Kidney (tissue), 14 donors: ENCODE data around the gene ZNF646. TPM values are rescaled to one million over a fixed set of nuclear protein-coding genes. Genes with fewer than 3 reads are reported as not detected.

Experiments used
- DNase-seq, 5 donors: peaks; one replicate each; pipeline ENCODE4 v3.0.0-alpha.2; 2013 to 2020
- FAIRE-seq: peaks from 2 replicates; lab custom pipeline; 2012; peaks lifted over from hg19 to GRCh38; lab: Jason Lieb, UNC
- H3K27ac ChIP-seq, 2 donors: one replicate each; pipeline ENCODE4 v1.7.0; 2013; ENCODE audit warnings: low read depth in 2 of 2, low read length in 2 of 2, inconsistent platforms in 1 of 2
- H3K27me3 ChIP-seq: one replicate; pipeline ENCODE4 v1.7.1; 2013; ENCODE audit warnings: low read length, inconsistent platforms; ENCODE audit not compliant: control insufficient read depth, insufficient read depth
- H3K36me3 ChIP-seq, 3 donors: one replicate each; pipeline versions ENCODE4 v1.7.0 to v1.7.1; 2013; ENCODE audit warnings: low read length in 3 of 3, control low read depth in 1 of 3, inconsistent platforms in 1 of 3; ENCODE audit not compliant: insufficient read depth in 3 of 3, control insufficient read depth in 2 of 3
- H3K4me1 ChIP-seq, 3 donors: one replicate each; pipeline versions ENCODE4 v1.7.0 to v1.7.1; 2013; ENCODE audit warnings: low read length in 3 of 3, inconsistent platforms in 1 of 3, low read depth in 1 of 3; ENCODE audit not compliant: control insufficient read depth in 2 of 3, insufficient read depth in 2 of 3
- H3K4me3 ChIP-seq, 3 donors: one replicate each; pipeline versions ENCODE4 v1.7.0 to v1.8.1; 2013; ENCODE audit warnings: low read length in 3 of 3, control low read depth in 1 of 3, inconsistent platforms in 1 of 3
- H3K9ac ChIP-seq, 3 donors: one replicate each; pipeline versions ENCODE4 v1.7.0 to v1.7.1; 2013; ENCODE audit warnings: low read length in 3 of 3, control low read depth in 1 of 3, inconsistent platforms in 1 of 3
- H3K9me3 ChIP-seq, 3 donors: one replicate each; pipeline versions ENCODE4 v1.7.0 to v1.7.1; 2013; ENCODE audit warnings: low read length in 3 of 3, control low read depth in 1 of 3, inconsistent platforms in 1 of 3; ENCODE audit not compliant: control insufficient read depth in 2 of 3, insufficient read depth in 1 of 3
- intact Hi-C: fragments of 100-400 bp; cut with DNase I; formaldehyde crosslinking; loops from one replicate; pipeline ENCODE4 v1.11.1; 2022
- polyA plus RNA-seq: library from polyadenylated mRNA; stranded (reverse); fragments of 350-450 nt; fragmentation: Illumina TruSeq; extraction: RNeasy Lipid Tissue Mini Kit (QIAGEN cat#74804); gene quantifications from one replicate; pipeline ENCODE4 v1.2.3, GENCODE V29; 2014; ENCODE audit warnings: low read depth, low replicate concordance; ENCODE audit not compliant: insufficient read depth
- total RNA-seq: library from RNA; stranded (reverse); fragmentation: NEBNext Ultra II Directional; extraction: Animal tissue kit (Norgen Biotek cat#: 25700); gene quantifications from one replicate; pipeline ENCODE4 v1.2.1, GENCODE V29; 2021
- TF ChIP-seq, protein P1 (sequence below): IDR thresholded peaks from 3 replicates; pipeline ENCODE4 v1.5.1; 2012; ENCODE audit warnings: mild to moderate bottlenecking, moderate library complexity, borderline replicate concordance; ENCODE audit not compliant: insufficient read depth; ENCODE audit errors: extremely low read depth
- donor health status: control.
- donor health status: control.
- donor health status: control.
- donor health status: control.
- donor health status: control.
- donor health status: DM: yes; HTN: yes; CAD: no.
- donor health status: Normal renal cell carcinoma (clear cell type).

Gene ZNF646
- total and polyA plus RNA-seq, 2 donors from 2014 or later: 2.9 to 20.5 TPM

DNA sequence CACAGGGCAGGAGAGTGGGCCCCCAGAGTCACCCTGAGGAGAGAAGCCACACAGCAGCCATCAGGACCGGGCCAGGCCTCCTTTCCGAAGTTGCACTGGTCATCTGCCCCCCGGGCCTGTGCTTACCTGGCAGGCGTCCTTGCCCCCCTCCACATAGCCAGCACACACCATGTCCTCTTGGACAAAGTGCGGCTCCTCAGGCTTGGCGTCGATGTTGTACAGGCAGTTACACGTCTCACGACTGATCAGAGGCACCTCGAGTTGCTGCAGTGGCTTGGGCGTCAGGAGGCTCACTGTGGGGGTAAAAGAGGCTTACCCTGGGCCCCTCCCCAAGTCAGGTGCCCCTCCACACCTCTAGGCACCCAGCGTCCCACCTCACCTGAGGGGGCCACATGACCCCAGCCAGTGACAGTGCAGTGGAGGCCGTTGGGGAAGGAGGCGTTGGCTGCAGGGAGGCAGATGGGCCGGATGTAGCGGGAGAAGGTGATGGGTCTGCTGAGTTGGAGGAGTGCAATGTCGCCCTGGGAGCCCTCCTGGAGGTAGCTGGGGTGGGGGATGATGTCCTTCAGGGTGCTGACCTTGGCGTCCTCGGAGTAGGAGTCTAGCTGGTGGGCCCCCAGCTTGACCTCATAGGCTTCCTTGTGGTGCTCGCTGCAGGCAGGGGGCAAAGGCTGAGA is 58.2 kb downstream of the ZNF646 start:
- peaks cover 0 to 46% (median 21%) of the 10 kb centered on the region in 3 donors for H3K4me1 ChIP-seq
- H3K9ac ChIP-seq: no peak overlapping the region
- H3K27me3 ChIP-seq: no peaks in the 10 kb centered on the region
- no peak for FAIRE-seq
- no peak overlapping the region for H3K4me3 ChIP-seq
- TF ChIP-seq, protein P1, sequence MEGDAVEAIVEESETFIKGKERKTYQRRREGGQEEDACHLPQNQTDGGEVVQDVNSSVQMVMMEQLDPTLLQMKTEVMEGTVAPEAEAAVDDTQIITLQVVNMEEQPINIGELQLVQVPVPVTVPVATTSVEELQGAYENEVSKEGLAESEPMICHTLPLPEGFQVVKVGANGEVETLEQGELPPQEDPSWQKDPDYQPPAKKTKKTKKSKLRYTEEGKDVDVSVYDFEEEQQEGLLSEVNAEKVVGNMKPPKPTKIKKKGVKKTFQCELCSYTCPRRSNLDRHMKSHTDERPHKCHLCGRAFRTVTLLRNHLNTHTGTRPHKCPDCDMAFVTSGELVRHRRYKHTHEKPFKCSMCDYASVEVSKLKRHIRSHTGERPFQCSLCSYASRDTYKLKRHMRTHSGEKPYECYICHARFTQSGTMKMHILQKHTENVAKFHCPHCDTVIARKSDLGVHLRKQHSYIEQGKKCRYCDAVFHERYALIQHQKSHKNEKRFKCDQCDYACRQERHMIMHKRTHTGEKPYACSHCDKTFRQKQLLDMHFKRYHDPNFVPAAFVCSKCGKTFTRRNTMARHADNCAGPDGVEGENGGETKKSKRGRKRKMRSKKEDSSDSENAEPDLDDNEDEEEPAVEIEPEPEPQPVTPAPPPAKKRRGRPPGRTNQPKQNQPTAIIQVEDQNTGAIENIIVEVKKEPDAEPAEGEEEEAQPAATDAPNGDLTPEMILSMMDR: no peak
- no peaks in the 10 kb centered on the region for H3K9me3 ChIP-seq
- peaks cover 3 to 29% (median 8%) of the 10 kb centered on the region in 3 donors for H3K36me3 ChIP-seq
- peak overlapping the region; percentile 37 to 63 for H3K27ac ChIP-seq
- intact Hi-C loops: no loop called here
- DNase-seq: peak in 1 of 5 donors; percentile 45

- FAIRE-seq (no peak), DNase-seq (peak in 1 of 5 donors; percentile 50)
- Histone ChIP-seq H3K9ac (no peak overlapping the region), H3K36me3 (peaks cover 3 to 24% (median 5%) of the 10 kb centered on the region in 3 donors), H3K27ac (peak overlapping the region in 1 of 2 donors; percentile 63), H3K4me1 (peaks cover 0 to 42% (median 21%) of the 10 kb centered on the region in 3 donors), H3K9me3 (no peaks in the 10 kb centered on the region), H3K4me3 (peak overlapping the region in 1 of 3 donors; percentile 87), H3K27me3 (no peaks in the 10 kb centered on the region)
- TF ChIP-seq, protein P1: no peak
- intact Hi-C loops: no loop called here
Observed at GRCh38 chr16:31133046-31133501, 58.9 kb downstream of the ZNF646 start.

Other genes with a start within 250 kb of the ZNF646 start
- 40.0 TPM for gene BCL7C, start 180.3 kb upstream of the ZNF646 start, total RNA-seq
- 77.9 TPM for gene BCL7C, start 180.3 kb upstream of the ZNF646 start, polyA plus RNA-seq
- 7.3 TPM for gene CTF1, start 177.8 kb upstream of the ZNF646 start, total RNA-seq
- 13.0 TPM for gene CTF1, start 177.8 kb upstream of the ZNF646 start, polyA plus RNA-seq
- 18.9 TPM for gene FBXL19, start 150.8 kb upstream of the ZNF646 start, total RNA-seq
- gene FBXL19, start 150.8 kb upstream of the ZNF646 start, polyA plus RNA-seq: 7.4 TPM
- 23.1 TPM for gene ORAI3, start 125.4 kb upstream of the ZNF646 start, total RNA-seq
- 32.3 TPM for gene ORAI3, start 125.4 kb upstream of the ZNF646 start, polyA plus RNA-seq
- gene SETD1A, start 116.7 kb upstream of the ZNF646 start, total RNA-seq: 18.8 TPM
- gene SETD1A, start 116.7 kb upstream of the ZNF646 start, polyA plus RNA-seq: 4.8 TPM
- gene HSD3B7, start 89.2 kb upstream of the ZNF646 start, total RNA-seq: 40.5 TPM
- gene HSD3B7, start 89.2 kb upstream of the ZNF646 start, polyA plus RNA-seq: 24.4 TPM
- 1.7 TPM for gene STX1B, start 63.8 kb upstream of the ZNF646 start, total RNA-seq
- gene STX1B, start 63.8 kb upstream of the ZNF646 start, polyA plus RNA-seq: 0.22 TPM
- 60.6 TPM for gene STX4, start 40.9 kb upstream of the ZNF646 start, total RNA-seq
- gene STX4, start 40.9 kb upstream of the ZNF646 start, polyA plus RNA-seq: 61.2 TPM
- 6.4 TPM for gene ZNF668, start 182 bp upstream of the ZNF646 start, total RNA-seq
- 5.4 TPM for gene ZNF668, start 182 bp upstream of the ZNF646 start, polyA plus RNA-seq
- gene PRSS53, start 14.5 kb downstream of the ZNF646 start, total RNA-seq: 2.6 TPM
- 0.99 TPM for gene PRSS53, start 14.5 kb downstream of the ZNF646 start, polyA plus RNA-seq
- gene VKORC1, start 20.4 kb downstream of the ZNF646 start, total RNA-seq: 84.7 TPM
- gene VKORC1, start 20.4 kb downstream of the ZNF646 start, polyA plus RNA-seq: 209 TPM
- gene BCKDK, start 34.0 kb downstream of the ZNF646 start, total RNA-seq: 47.6 TPM
- 70.6 TPM for gene BCKDK, start 34.0 kb downstream of the ZNF646 start, polyA plus RNA-seq
- 83.8 TPM for gene KAT8, start 43.2 kb downstream of the ZNF646 start, total RNA-seq
- 40.9 TPM for gene KAT8, start 43.2 kb downstream of the ZNF646 start, polyA plus RNA-seq
- gene PRSS8, start 61.3 kb downstream of the ZNF646 start, total RNA-seq: 64.6 TPM
- 187 TPM for gene PRSS8, start 61.3 kb downstream of the ZNF646 start, polyA plus RNA-seq
- 4.1 TPM for gene PRSS36, start 75.6 kb downstream of the ZNF646 start, total RNA-seq
- 1.7 TPM for gene PRSS36, start 75.6 kb downstream of the ZNF646 start, polyA plus RNA-seq
- 333 TPM for gene FUS, start 105.7 kb downstream of the ZNF646 start, total RNA-seq
- 180 TPM for gene FUS, start 105.7 kb downstream of the ZNF646 start, polyA plus RNA-seq
- gene PYCARD, start 128.3 kb downstream of the ZNF646 start, total RNA-seq: 26.5 TPM
- gene PYCARD, start 128.3 kb downstream of the ZNF646 start, polyA plus RNA-seq: 14.8 TPM
- 0.06 TPM for gene TRIM72, start 139.7 kb downstream of the ZNF646 start, total RNA-seq
- gene TRIM72, start 139.7 kb downstream of the ZNF646 start, polyA plus RNA-seq: 0.11 TPM
- gene PYDC1, start 142.7 kb downstream of the ZNF646 start, total RNA-seq: not detected
- not detected for gene PYDC1, start 142.7 kb downstream of the ZNF646 start, polyA plus RNA-seq
- 18.9 TPM for gene ITGAM, start 185.6 kb downstream of the ZNF646 start, total RNA-seq
- 1.2 TPM for gene ITGAM, start 185.6 kb downstream of the ZNF646 start, polyA plus RNA-seq